ENCODE data around the gene SLC1A3.
A peak's percentile ranks its signal among the peaks of the same experiment; 100 is the strongest.

SLC1A3 gene

GRCh38 chr5:36723912-36724311 lies 117.5 kb downstream of the SLC1A3 start:
- DNase-seq, result no peak

DNA sequence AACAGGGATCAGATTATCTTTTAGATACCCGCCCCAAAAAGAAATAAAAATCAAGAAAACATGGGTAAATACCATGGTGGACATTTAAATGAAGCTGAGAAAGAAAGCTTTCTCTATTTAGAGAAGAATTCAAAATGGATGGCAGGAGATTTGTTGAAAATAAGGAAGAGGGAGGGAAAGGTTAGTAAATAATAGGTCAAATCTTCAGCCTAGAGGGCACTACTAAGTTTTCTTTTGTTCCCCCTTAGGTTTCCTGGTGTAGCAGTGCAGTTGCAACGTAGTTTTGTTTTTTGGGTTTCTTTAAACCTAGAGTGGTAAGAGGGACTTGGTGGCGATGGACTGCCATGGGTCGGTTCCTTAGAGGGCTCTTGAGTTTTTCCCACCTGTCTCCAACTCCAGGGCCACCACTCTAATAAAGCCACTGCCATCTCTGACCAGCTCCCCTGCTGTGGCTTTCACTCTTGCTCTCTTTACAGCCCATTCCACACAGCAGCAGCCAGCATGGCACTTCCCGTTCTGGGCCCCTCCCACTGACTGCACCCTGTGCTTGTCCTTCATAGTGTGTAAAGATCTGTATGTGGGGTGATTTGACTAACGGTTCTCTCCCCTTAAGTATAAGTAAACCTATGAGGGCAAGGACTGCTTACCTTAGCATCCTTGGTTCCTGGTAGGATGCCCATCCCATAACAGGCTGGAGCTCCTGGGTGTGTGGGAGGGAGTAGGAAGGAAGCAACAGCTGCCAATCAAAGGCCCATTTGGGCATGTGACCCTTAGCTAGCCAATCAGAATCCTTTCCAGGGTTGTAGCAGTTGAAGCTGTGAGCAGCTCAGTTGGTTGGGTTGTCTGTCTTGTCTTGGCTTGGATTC lies 118.3 kb downstream of the SLC1A3 start:
- DNase-seq, result no peak

DNA sequence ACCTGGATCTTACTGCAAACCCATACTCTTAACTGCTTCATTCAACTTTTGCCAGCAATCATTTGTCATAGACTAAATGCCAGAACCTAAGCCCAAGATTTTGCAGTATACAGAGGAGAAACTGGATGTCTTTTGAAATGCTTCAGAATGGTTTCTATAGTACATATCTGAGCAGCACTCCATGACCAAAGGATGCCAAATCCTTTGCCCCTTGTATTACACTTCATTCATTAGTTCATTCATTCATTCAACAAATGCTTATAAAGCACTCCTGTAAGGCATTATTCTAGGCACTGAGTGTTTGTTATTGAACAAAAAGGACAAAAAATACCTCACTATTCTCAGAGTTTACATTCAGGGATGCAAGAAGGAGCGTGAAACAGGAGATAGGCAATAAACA lies 119.9 kb downstream of the SLC1A3 start:
- no peak for DNase-seq

DNA sequence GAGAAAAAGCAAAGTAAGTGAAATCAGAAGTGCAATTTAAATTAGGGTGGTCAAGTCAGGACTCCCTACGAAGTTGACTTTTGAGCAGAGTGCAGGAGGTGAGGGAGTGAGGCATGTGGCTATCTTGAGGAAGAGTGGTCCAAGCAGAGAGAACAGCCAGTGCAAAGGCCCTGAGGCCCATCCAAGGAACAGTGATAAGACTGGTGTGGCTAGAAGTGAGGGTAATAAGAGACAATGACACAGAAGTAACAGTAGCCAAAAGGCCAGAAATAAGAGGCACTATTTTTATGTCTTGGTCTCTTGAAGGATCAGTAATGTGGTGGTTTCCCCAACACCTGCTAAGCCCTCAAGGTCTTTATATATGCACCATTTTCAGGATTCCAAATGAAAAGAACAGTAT lies 120.4 kb downstream of the SLC1A3 start:
- DNase-seq, result no peak

- DNase-seq, result peak; percentile 42
Observed at GRCh38 chr5:36728697-36729543, 122.5 kb downstream of the SLC1A3 start.

DNA sequence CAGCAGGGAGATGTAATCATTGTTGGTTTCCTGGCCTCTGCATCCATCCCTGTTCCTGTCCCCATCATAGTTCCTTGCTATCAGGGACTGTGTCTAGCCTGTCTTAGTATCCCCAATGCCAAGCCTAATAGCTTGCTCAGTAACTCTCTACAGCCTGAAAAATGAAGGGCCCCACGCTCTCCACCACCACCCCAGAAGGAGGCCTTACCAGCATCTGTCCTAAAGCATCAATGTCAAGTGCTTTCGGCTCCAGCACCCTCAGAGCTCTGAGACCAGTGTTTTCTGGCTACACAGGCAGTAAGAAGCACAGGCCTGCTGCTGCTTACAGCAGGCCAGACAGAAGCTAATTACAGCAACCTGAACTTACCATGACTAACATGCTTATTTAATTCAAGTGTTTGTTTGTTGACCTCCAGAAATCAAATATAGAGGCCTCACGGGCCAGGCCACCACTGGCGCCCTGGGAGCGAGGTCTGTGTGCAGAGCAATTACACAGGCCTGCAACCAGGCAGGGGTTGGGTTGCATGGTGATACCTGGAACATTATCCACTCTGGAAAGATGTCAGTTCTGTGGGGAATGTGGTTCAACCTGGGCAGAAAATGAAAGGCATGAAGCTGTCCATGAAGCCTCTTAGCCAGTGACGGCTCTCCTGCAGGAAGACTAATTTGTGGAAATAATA lies 124.3 kb downstream of the SLC1A3 start:
- no peak for DNase-seq

- DNase-seq, result no peak
Observed at GRCh38 chr5:36733183-36733582, 126.8 kb downstream of the SLC1A3 start.

- no peak for DNase-seq
Observed at GRCh38 chr5:36734422-36734821, 128.0 kb downstream of the SLC1A3 start.

GRCh38 chr5:36735891-36736290 lies 129.5 kb downstream of the SLC1A3 start:
- no peak for DNase-seq
